A549 treated with AZD9567 at 1 μM for 4 hours (cell line): ENCODE results near the gene UTS2. TPM values are rescaled to one million over a fixed set of nuclear protein-coding genes. Genes with fewer than 3 reads are reported as not detected.

Experiments
- total RNA-seq: library from RNA; stranded (reverse); fragments of 200-300 nt; extraction: Qiagen RNA extraction; gene quantifications from 5 replicates; pipeline ENCODE4 v1.2.3, GENCODE V29; 2022; ENCODE audit not compliant: insufficient read depth

The UTS2 gene, protein sequence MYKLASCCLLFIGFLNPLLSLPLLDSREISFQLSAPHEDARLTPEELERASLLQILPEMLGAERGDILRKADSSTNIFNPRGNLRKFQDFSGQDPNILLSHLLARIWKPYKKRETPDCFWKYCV
- not detected in 5 replicates for total RNA-seq

DNA sequence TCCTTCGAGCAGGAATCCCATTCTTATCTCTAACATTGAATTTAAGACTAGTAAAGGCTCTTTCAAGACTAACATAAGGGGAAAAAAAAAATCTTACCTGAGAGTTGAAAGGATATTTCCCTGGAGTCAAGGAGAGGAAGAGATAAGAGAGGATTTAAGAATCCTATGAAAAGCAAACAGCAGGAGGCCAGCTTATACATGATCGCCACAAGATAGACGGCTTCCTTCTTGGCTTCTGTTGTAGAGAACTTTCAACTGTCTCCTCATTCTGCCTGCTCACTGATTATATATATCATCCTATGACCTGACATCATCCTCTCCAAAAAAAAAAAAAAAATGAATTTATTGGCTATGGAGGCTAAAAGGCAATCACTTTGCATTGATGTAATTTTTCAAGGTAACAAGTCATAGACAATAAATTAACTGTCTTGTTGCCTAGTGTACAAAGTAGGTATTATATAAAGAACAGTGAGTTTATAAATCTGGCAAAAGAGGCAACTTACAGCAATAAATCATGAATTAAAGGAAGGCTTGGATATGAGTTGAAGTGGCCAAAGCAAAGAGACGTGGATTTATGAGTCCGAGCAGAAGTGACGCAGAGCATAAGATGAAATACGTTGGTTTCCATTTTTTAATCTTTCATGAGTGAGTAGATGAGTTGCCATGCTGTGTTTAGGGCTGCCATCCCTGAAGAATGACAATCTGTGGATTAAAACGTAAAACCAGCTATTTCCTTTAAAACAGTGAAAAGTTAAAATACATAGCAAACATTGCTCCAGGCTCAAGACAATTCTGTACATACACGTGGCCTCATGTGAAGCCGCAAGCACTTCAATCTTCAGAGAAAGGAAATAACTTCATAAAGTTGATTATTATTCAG, at the start of gene UTS2:
TSS of gene UTS2 (minus strand) at position 262 of the 880 bp plus-strand sequence. CDS start at position 200, 62 bp downstream.

Other genes with a start within 250 kb of the UTS2 start
- gene VAMP3, start 81.8 kb downstream of the UTS2 start, total RNA-seq, result 69.3 to 90.1 TPM (median 74.7 TPM) in 5 replicates
- gene PER3, start 68.8 kb downstream of the UTS2 start, total RNA-seq, result 0.41 to 1.2 TPM (median 0.96 TPM) in 5 replicates
- 2.0 to 6.0 TPM (median 2.5 TPM) in 5 replicates for gene TNFRSF9, start 87.8 kb upstream of the UTS2 start, total RNA-seq
- 299 to 384 TPM (median 350 TPM) in 5 replicates for gene PARK7, start 108.6 kb upstream of the UTS2 start, total RNA-seq
- 158 to 215 TPM (median 196 TPM) in 5 replicates for gene ERRFI1, start 173.2 kb upstream of the UTS2 start, total RNA-seq